ENCODE results near the gene NKIRAS1.

Gene NKIRAS1

DNA sequence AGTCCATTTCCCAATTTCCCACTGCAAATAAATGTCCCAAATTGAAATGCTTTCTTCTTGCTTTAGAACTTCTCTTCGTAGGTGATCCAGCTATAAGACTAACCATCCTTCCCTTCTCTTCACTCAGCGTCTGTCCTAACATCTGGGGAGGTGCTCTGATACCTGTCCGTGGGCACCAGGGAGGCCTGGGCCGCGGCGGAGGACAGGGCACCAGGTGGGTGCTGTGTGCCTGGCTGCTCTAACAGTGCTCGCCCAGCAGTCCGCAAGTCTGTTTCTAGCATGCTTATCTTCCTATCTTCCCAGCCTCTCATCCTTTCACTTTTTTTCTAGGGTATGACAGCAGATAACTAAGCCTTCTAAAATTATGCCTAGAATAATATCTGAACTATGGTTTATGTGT, 37.3 kb downstream of the NKIRAS1 start:
- H3K4me3 ChIP-seq (ENCODE audit: low read depth, low read length) = no peak overlapping the region
- TF ChIP-seq, protein P1, sequence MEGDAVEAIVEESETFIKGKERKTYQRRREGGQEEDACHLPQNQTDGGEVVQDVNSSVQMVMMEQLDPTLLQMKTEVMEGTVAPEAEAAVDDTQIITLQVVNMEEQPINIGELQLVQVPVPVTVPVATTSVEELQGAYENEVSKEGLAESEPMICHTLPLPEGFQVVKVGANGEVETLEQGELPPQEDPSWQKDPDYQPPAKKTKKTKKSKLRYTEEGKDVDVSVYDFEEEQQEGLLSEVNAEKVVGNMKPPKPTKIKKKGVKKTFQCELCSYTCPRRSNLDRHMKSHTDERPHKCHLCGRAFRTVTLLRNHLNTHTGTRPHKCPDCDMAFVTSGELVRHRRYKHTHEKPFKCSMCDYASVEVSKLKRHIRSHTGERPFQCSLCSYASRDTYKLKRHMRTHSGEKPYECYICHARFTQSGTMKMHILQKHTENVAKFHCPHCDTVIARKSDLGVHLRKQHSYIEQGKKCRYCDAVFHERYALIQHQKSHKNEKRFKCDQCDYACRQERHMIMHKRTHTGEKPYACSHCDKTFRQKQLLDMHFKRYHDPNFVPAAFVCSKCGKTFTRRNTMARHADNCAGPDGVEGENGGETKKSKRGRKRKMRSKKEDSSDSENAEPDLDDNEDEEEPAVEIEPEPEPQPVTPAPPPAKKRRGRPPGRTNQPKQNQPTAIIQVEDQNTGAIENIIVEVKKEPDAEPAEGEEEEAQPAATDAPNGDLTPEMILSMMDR (IDR thresholded peaks at IDR 0.05; ENCODE audit: insufficient read depth, low read depth, low read length, missing control alignments) = no peak
- DNase-seq (ENCODE audit: low read depth) = no peak

DNA sequence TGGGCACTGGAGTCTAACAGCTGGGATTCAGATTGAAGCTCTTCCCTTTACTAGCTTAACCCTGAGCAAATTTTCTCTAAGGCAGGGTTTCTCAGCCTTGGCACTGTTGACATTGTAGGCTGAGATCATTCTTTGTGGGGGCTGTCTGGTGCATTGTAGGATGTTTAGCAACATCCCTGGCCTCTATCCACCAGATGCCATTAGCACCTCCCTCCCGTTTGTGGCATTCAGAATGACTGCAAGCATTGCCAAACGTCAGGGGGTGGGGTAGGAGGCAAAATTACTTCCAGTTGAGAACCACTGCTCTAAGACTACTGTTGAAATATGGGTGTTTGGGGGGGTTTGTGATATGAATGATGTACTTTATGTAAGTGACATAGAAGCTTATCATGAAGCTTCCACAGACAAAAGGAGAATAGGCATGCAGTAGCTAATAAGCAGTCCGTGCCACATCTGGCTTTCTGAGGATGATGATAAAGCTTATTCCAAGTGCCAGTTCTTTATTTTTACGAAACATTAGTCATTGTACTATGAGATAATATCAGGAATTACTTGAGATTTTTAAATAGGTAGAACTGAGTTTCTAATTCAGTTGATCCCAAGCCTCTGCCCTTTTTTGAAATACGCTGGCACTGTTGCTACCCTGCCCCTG, 39.3 kb downstream of the NKIRAS1 start:
- TF ChIP-seq, protein P1 (IDR thresholded peaks at IDR 0.05; ENCODE audit: insufficient read depth, low read depth, low read length, missing control alignments) = no peak
- DNase-seq (ENCODE audit: low read depth) = no peak
- H3K4me3 ChIP-seq (ENCODE audit: low read depth, low read length) = no peak overlapping the region

DNA sequence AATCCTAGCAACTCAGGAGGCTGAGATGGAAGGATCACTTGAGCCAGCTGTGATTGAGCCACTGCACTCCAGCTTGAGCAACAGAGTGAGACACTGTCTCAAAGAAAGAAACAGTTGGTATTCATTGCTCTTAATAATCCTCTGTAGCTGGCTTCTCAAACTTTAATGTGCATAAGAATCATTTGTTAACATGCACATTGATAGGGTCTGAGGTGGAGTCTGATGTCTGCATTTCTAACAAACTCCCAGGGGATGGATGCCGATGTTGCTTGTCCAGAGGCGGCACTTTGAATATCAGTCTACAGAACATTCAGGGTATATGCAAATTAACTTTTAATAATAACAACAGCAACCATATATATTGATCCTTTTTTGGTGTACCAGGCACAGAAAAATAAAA, 39.9 kb downstream of the NKIRAS1 start:
- TF ChIP-seq, protein P1 (IDR thresholded peaks at IDR 0.05; ENCODE audit: insufficient read depth, low read depth, low read length, missing control alignments) = no peak
- no peak for DNase-seq (ENCODE audit: low read depth)
- H3K4me3 ChIP-seq (ENCODE audit: low read depth, low read length) = no peak overlapping the region

DNA sequence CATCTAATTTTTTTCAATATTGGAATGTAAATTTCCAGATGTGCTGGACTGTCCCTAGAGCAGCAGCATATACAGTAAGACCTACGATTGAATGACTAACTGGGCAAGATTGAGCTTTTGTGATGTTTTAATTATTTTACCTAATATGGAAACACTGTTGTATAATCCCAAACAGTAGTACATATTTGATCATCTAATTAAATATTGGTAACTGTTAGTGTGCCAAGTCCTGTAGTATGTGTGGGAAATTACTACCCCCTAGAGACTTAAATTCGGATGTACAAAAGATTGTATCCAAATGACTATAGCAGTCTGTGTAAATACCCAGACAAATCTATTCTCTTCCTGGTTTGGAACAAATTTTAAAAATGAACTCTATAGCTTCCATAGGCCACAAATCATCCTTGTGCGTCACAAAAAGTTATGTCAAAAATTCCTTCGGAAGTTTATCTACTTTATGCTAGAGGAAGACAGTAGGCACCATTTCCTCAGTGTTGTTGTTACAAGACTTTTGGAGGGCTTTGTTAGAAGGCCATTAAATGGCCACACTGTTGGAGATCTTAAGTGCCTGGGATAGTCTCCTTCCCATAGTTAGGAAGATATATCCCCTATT, 41.6 kb downstream of the NKIRAS1 start:
- TF ChIP-seq, protein P1 (IDR thresholded peaks at IDR 0.05; ENCODE audit: insufficient read depth, low read depth, low read length, missing control alignments) = no peak
- DNase-seq (ENCODE audit: low read depth) = no peak
- no peak overlapping the region for H3K4me3 ChIP-seq (ENCODE audit: low read depth, low read length)

DNA sequence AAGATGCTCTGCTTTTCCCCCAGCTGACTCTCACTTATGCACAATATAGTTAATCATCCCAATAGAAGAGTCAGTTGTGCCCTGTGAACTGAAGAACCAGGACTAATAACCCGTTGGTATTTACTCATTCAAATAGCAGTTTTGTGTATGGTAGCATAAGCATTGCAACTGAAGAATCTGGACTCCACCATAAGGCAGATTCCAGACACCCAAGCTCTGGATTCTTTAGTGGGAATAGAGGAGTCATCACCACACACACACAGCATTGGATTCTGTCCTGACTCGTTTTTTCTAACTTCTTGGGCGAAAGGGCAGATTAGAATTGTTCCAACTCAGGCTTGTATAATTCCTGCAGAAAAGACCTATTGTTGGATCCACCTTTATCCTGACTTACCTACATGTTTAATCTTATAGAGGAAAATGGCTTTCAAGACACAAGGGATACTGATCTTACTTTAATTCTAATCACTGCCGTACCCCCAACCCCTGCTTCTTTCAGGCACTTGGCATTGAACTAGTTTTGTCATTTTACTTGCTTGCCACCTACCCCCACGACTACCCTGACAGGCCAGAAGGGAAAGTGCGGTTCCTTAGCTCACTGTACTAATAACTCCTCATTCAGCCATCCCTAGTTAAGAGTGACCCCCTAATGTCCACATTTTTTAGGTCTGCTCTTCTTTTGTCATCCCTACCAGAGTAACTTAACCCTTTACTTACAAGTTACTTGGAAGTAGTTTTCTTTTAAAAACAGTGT, 42.3 kb downstream of the NKIRAS1 start:
- DNase-seq (ENCODE audit: low read depth) = no peak
- no peak overlapping the region for H3K4me3 ChIP-seq (ENCODE audit: low read depth, low read length)
- TF ChIP-seq, protein P1 (IDR thresholded peaks at IDR 0.05; ENCODE audit: insufficient read depth, low read depth, low read length, missing control alignments) = no peak

DNA sequence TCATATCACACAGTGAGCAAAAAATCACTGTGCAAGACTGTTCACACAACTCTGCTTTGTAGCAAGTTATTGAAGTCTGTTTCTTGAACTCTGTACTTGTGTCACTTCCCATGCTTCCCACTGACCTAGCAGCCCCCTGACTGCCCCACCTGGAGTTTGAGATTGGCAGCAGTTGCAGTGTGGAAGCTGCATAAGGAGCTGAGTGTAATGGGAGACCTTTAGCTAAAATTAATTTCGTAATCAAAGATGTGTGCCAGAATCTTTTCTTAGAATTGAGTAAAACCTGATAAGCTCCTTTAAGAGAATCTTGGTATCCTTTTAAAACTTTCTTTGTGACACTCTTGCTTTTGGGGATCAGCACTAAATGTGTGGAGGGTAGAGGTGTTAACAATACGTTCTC, 42.8 kb downstream of the NKIRAS1 start:
- no peak overlapping the region for H3K4me3 ChIP-seq (ENCODE audit: low read depth, low read length)
- no peak for DNase-seq (ENCODE audit: low read depth)
- TF ChIP-seq, protein P1 (IDR thresholded peaks at IDR 0.05; ENCODE audit: insufficient read depth, low read depth, low read length, missing control alignments) = no peak
